ENCODE measurements around the gene CDH4. TPM values are rescaled to one million over a fixed set of nuclear protein-coding genes. Genes with fewer than 3 reads are reported as not detected.
A peak's percentile ranks its signal among the peaks of the same experiment; 100 is the strongest.

Gene CDH4
- total and polyA plus RNA-seq, 2 of the 8 experiments (the other 6 are each of a cell fraction or from before 2014, with no cell fraction given), result 4.3 to 7.9 TPM

- Histone ChIP-seq H2BK20ac (ENCODE audit: low read length) (no peak overlapping the region), H3K18ac (ENCODE audit: extremely low read depth, low read length) (no peak overlapping the region), H3K23me2 (ENCODE audit: low read depth, low read length) (peaks cover 7% of the 10 kb centered on the region; the same call in 1 of the 2 replicates), H2AK5ac (ENCODE audit: low read depth, low read length) (no peak overlapping the region), H2BK12ac (ENCODE audit: low read depth, low read length) (no peak overlapping the region), H4K5ac (ENCODE audit: insufficient read length, low read depth, low read length) (no peak overlapping the region), H3K36me3 (ENCODE audit: control insufficient read depth in 2 of 4, insufficient read depth in 4 of 4, low read length in 3 of 4) (no peaks in the 10 kb centered on the region), H3K56ac (replicated peaks; ENCODE audit: insufficient read length, low read depth, low read length) (no peak overlapping the region), H2BK120ac (replicated peaks; ENCODE audit: low read depth, low read length) (no peak overlapping the region), H2BK5ac (ENCODE audit: low read depth, low read length) (no peak overlapping the region), H3K14ac (ENCODE audit: insufficient read length) (no peak overlapping the region), H3K79me2 (ENCODE audit: control insufficient read depth in 1 of 2, insufficient read depth in 2 of 2, low read length in 2 of 2) (no peaks in the 10 kb centered on the region), H3K4ac (replicated peaks; ENCODE audit: insufficient read length, low read depth, low read length) (no peak overlapping the region), H2AFZ (ENCODE audit: low read length) (no peak overlapping the region), H2BK15ac (ENCODE audit: low read length) (no peak overlapping the region), H3K4me1 (replicated peaks in 1 of 4; ENCODE audit: control insufficient read depth in 3 of 4, insufficient read depth in 4 of 4, low read length in 3 of 4) (peaks cover 0 to 27% (median 10%) of the 10 kb centered on the region in 4 experiments; a peak in 6 of 7 replicates), H4K8ac (ENCODE audit: extremely low read depth, insufficient read depth, low read length) (no peak overlapping the region), H3K9me3 (ENCODE audit: insufficient read depth in 2 of 2, low read depth in 1 of 2, low read length in 1 of 2) (no peaks in the 10 kb centered on the region), H3K23ac (ENCODE audit: insufficient read length) (no peak overlapping the region), H3K27ac (ENCODE audit: low read depth, low read length) (no peak overlapping the region), H3K4me2 (ENCODE audit: insufficient read depth in 1 of 2, low read depth in 2 of 2, low read length in 2 of 2) (no peak overlapping the region), H3K4me3 (ENCODE audit: extremely low read depth in 1 of 4, insufficient read depth in 2 of 4, low read depth in 3 of 4, low read length in 4 of 4) (no peak overlapping the region), H3K9ac (replicated peaks in 1 of 4; ENCODE audit: extremely low read depth in 1 of 4, low read depth in 3 of 4, low read length in 3 of 4) (no peak overlapping the region), H4K20me1 (replicated peaks in 1 of 2; ENCODE audit: control insufficient read depth in 1 of 2, insufficient read depth in 2 of 2, low read length in 2 of 2) (peaks cover 0 to 6% of the 10 kb centered on the region in 2 experiments), H4K91ac (replicated peaks; ENCODE audit: insufficient read length, low read length) (no peak overlapping the region), H3K79me1 (ENCODE audit: low read depth, low read length) (no peaks in the 10 kb centered on the region), H3K27me3 (replicated peaks in 1 of 4; ENCODE audit: control insufficient read depth in 3 of 4, extremely low read depth in 1 of 4, insufficient read depth in 3 of 4, low read length in 3 of 4) (peaks cover 0 to 2% (median 0%) of the 10 kb centered on the region in 4 experiments; a peak in 2 of 7 replicates)
- POLR2A ChIA-PET (ENCODE audit: partially characterized antibody), result no interaction called here
- FAIRE-seq (no peak), DNase-seq (ENCODE audit: low read depth in 1 of 2, low spot score in 2 of 2) (no peak)
- peak in 1 of 2 experiments; percentile 15; a peak in 1 of 4 replicates for TF ChIP-seq RAD21 (IDR thresholded peaks at IDR 0.05 in 1 of 2, conservative IDR thresholded peaks at IDR 0.05 in 1 of 2; ENCODE audit: low read depth in 2 of 2, low read length in 2 of 2)
- no peak for TF ChIP-seq ATF3 (IDR thresholded peaks at IDR 0.05; ENCODE audit: insufficient read depth, low read depth, low read length)
- WGBS, 2 experiments (ENCODE audit: extremely low coverage in 1 of 2, insufficient coverage in 1 of 2, insufficient read length in 1 of 2, insufficient replicate concordance in 2 of 2, low coverage in 1 of 2, low lambda C conversion rate in 2 of 2, missing lambda C conversion rate in 1 of 2), result 95% methylated on average over 8 of the region's 9 CpGs; no CpG with 5 or more reads in 1 of the 2 experiments
- CTCF ChIA-PET (ENCODE audit: partially characterized antibody), result interaction anchor here (0.6 to 2.0 kb wide), 3 partner anchors 29 to 1459 kb away, joined by 3 to 6 read pairs (median 4); no protein-coding TSS in a partner anchor
These were observed 265.4 kb downstream of the CDH4 start for GRCh38 chr20:61517419-61517818.

All from H1 (cell line).